Pancreas (tissue), 10 donors: ENCODE data around the gene ME3. TPM values are rescaled to one million over a fixed set of nuclear protein-coding genes. Genes with fewer than 3 reads are reported as not detected.

Source experiments
- ATAC-seq, 4 donors: fragments of 200-7000 bp; cut with Tn5 transposase; one replicate each; pipeline versions ENCODE4 v1.8.0 to v1.9.1; 2020; ENCODE audit warnings: mild to moderate bottlenecking in 4 of 4, moderate library complexity in 4 of 4
- DNase-seq, 6 donors: peaks; one replicate each; pipeline ENCODE4 v3.0.0-alpha.2; 2020
- FAIRE-seq: peaks from 2 replicates; lab custom pipeline; 2012; peaks lifted over from hg19 to GRCh38; lab: Jason Lieb, UNC
- H3K27ac ChIP-seq, 4 donors: fragments of 200-600 bp; sonication (generic); 1 replicate in 3 of 4; 2 replicates in 1 of 4; pipeline versions ENCODE4 v1.5.0 to v1.8.0; 2020
- H3K27me3 ChIP-seq, 4 donors: fragments of 200-600 bp; one replicate each; pipeline ENCODE4 v1.8.0; 2021
- H3K36me3 ChIP-seq, 3 donors: fragments of 200-600 bp; sonication (generic) in 1 of 3; one replicate each; pipeline versions ENCODE4 v1.5.0 to v1.8.0; 2020 to 2021
- H3K4me1 ChIP-seq, 3 donors: fragments of 200-600 bp; one replicate each; pipeline ENCODE4 v1.8.0; 2021
- H3K4me3 ChIP-seq, 4 donors: fragments of 200-600 bp; sonication (generic) in 2 of 4; one replicate each; pipeline versions ENCODE4 v1.5.0 to v1.8.0; 2020 to 2021
- H3K9me3 ChIP-seq, 4 donors: fragments of 200-600 bp; one replicate each; pipeline ENCODE4 v1.8.0; 2021
- CTCF ChIP-seq, 4 donors: fragments of 200-600 bp; sonication (generic) in 3 of 4; IDR thresholded peaks; one replicate each; pipeline versions ENCODE4 v1.5.0 to v1.8.0; 2021; ENCODE audit warnings: antibody characterized with exemption in 4 of 4
- WGBS, 2 donors: extraction: QIAGEN DNeasy Blood & Tissue Kit; methylation state at CpG; one replicate each; pipeline ENCODE4 v1.1.7; 2013; 5-methylcytosine and 5-hydroxymethylcytosine counted together
- intact Hi-C, 3 donors: fragments of 100-400 bp; cut with DNase I; formaldehyde crosslinking; loops; one replicate each; pipeline versions ENCODE4 v1.11.1 to v1.14.2; 2022
- polyA plus RNA-seq, 2 donors: library from polyadenylated mRNA; stranded (reverse); fragments of 200-250 nt; gene quantifications; one replicate each; pipeline ENCODE4 v1.2.3, GENCODE V29; 2013
- total RNA-seq, 6 donors: library from RNA; stranded (reverse); fragmentation: NEBNext Ultra II Directional in 4 of 6; extraction: Animal tissue kit (Norgen Biotek cat#: 25700) in 4 of 6; gene quantifications; one replicate each; pipeline versions ENCODE4 v1.2.1 to v1.2.4, GENCODE V29; 2021 to 2023
- donor health status: healthy with polysubstance abuse.
- donor health status: DM: no; HTN: no; CAD: no; lungs with moderate emphysema.
- donor health status: DM: no; HTN: no; CAD: no.
- donor health status: control.
- donor health status: control.
- donor health status: Bipolar disorder and iron deficiency.
- donor health status: DM: yes; HTN: yes; CAD: no.
- donor health status: DM: no; HTN: no; CAD: no.
- donor health status: DM: no; HTN: no; CAD: no.
- donor health status: DM: yes; HTN: yes; CAD: no.

ME3 gene
- total and polyA plus RNA-seq, 8 donors, result 6.5 to 38.8 (median 13.2) TPM

DNA sequence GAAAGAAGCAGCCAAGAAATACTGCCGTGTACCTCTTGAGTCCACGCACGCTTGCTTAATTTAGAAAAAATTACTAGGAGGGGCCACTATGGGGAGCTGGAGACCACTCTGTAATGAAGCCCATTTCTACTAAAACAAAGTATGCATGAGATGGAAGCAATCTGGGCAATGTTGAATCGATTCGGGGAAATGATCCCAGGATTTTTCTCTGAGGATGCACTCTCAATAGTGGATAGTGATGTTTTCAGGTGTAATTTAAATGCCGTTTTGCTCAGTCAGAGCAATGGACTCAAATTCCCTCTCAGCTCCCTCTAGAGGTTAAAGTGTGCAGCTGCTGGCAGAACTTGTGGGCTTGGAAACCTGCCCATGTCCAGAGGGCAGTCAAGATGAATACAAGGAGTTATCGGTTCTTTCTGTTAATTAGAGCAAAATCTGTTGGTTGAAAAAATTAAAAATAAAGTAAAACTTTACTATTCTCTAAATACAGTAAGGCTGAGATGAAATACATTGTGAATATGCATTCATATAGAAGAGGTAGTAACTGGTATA, 64.1 kb downstream of the ME3 start:
- H3K9me3 ChIP-seq, result no peaks in the 10 kb centered on the region

GRCh38 chr11:86606836-86607481, 65.5 kb downstream of the ME3 start:
- DNase-seq, result no peak
- 83 to 89% methylated on average over 1 of the region's 1 CpG for WGBS, 2 donors
- TF ChIP-seq CTCF (IDR thresholded peaks at IDR 0.05), result no peak
- no peaks in the 10 kb centered on the region for H3K27me3 ChIP-seq
- peaks cover 8 to 18% (median 13%) of the 10 kb centered on the region in 3 donors for H3K4me1 ChIP-seq
- no peaks in the 10 kb centered on the region for H3K36me3 ChIP-seq
- intact Hi-C loops, result loop anchor here in 1 of 3 donors (10.0 kb wide), 1 partner anchor 208 kb away; no protein-coding TSS in a partner anchor
- ATAC-seq, result no peak
- H3K4me3 ChIP-seq, result no peak overlapping the region
- no peaks in the 10 kb centered on the region for H3K9me3 ChIP-seq
- no peak for FAIRE-seq
- peak overlapping the region in 2 of 4 donors; percentile 6 to 8 for H3K27ac ChIP-seq

More for the DNA sequence above, 64.1 kb downstream of the ME3 start:
- no peaks in the 10 kb centered on the region for H3K27me3 ChIP-seq
- H3K4me3 ChIP-seq, result peak overlapping the region in 1 of 4 donors; percentile 12
- peak; percentile 72 to 85 (median 84) for TF ChIP-seq CTCF (IDR thresholded peaks at IDR 0.05)
- no peak overlapping the region for H3K27ac ChIP-seq
- no peaks in the 10 kb centered on the region for H3K36me3 ChIP-seq
- intact Hi-C loops, result loop anchor here in 1 of 3 donors (10.0 kb wide), 1 partner anchor 206 kb away; no protein-coding TSS in a partner anchor
- peak; percentile 56 to 81 (median 66) for DNase-seq
- FAIRE-seq, result peak; percentile 83
- peak; percentile 85 to 96 (median 94) for ATAC-seq
- H3K4me1 ChIP-seq, result peaks cover 8 to 18% (median 13%) of the 10 kb centered on the region in 3 donors
- 3 to 6% methylated on average over 7 of the region's 7 CpGs for WGBS, 2 donors

GRCh38 chr11:86606270-86606835, 66.1 kb downstream of the ME3 start:
- Histone ChIP-seq H3K36me3 (no peaks in the 10 kb centered on the region), H3K27me3 (no peaks in the 10 kb centered on the region), H3K4me3 (no peak overlapping the region), H3K9me3 (no peaks in the 10 kb centered on the region), H3K4me1 (peaks cover 8 to 18% (median 13%) of the 10 kb centered on the region in 3 donors), H3K27ac (peak overlapping the region in 2 of 4 donors; percentile 6 to 8)
- ATAC-seq, result no peak
- no peak for DNase-seq
- FAIRE-seq, result no peak
- intact Hi-C loops, result loop anchor here in 1 of 3 donors (10.0 kb wide), 1 partner anchor 208 kb away; no protein-coding TSS in a partner anchor
- 60 to 69% methylated on average over 3 of the region's 3 CpGs for WGBS, 2 donors
- no peak for TF ChIP-seq CTCF (IDR thresholded peaks at IDR 0.05)

DNA sequence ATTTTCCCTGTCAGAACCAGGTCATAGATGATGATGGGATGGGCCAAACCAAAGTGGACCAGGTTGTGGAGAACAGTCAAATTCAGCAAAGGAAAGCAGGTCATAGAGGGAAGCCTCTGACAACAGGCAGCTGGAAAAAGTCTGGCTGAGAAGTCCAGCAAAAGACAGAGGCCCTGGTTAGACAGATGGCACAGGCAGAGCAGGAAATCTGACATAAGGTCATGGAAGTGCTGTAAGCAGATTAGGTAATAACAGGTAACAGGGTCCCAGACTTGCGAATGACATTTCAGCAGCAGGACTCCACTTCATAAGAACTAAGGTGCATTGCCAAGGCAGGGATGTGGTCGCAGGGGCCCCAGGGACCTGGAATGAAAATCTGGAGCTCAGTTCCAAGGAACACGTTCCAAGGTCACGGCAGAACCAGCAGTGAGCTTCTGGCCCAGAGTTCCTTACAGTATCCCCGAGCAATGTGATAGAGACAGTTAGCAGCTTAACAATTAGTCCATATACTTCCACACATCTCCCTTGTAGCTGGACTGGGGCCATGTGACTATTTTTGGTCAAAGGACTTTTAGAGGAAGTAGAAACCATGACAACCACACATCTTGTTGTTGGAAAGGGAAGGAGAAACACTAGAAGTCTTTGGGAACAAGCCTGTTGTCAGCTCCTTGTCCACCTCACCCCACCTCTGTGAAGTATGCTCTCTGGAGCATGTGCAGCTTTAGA, 75.4 kb downstream of the ME3 start:
- DNase-seq, result no peak
- Histone ChIP-seq H3K27me3 (no peaks in the 10 kb centered on the region), H3K4me3 (no peak overlapping the region), H3K36me3 (no peaks in the 10 kb centered on the region), H3K27ac (peak overlapping the region in 1 of 4 donors; percentile 18), H3K4me1 (peaks cover 0 to 21% (median 9%) of the 10 kb centered on the region in 3 donors), H3K9me3 (no peaks in the 10 kb centered on the region)
- 52 to 64% methylated on average over 5 of the region's 5 CpGs for WGBS, 2 donors
- peak in 3 of 4 donors; percentile 7 to 61 (median 27) for ATAC-seq
- FAIRE-seq, result no peak
- no peak for TF ChIP-seq CTCF (IDR thresholded peaks at IDR 0.05)
- intact Hi-C loops, result no loop called here
